ENCODE results near the gene DUSP21.
"Not testable (repeated sequence)": the region's sequence is repeated elsewhere in the genome, so short reads cannot be mapped to it uniquely, and the experiment has no call there.

Gene DUSP21

DNA sequence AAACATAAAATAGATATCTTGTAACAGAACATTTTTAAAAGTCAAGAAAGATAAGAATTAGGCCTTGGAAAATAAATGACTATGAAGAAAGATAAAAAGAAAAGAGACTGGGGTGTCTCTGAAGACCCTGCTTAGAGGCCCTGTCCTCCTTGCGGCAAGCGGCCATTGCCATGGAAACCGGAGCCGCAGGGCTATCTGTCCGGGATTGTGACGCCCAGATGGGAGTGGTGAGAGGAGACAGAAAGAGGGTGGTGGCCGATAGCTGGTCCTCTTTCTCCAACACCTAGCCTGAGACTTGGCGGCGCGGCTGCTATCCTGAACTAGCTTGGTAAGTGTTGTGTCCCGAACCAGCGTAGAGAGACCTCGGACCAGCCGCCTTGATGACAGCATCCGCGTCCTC lies at the start of gene DUSP21:
DUSP21 (plus strand) TSS at position 269 of the 400 bp plus-strand sequence; CDS start at position 381, 112 bp downstream.
- no peak for DNase-seq

DNA sequence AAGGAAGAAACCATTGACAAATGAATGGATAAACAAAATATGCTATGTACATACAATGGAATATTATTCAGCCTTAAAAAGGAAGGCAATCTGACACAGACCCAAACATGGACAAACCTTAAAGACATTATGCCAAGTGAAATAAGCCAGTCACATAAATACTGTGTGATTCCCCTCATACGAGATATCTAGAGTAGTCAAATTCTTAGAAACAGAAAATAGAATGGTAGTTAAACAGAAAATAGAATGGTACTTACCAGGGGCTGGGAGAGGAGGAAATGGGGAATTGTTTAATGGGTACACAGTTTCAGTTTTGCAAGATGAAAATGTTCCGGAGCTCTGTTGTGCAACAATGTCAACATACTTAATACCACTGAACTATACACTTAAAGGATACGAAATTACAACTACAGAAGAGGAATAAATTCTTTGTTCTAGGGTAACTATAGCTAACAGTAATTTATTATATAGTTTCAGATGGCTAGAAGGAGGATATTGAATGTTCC lies 47.8 kb upstream of the DUSP21 start:
- no peak for DNase-seq

DNA sequence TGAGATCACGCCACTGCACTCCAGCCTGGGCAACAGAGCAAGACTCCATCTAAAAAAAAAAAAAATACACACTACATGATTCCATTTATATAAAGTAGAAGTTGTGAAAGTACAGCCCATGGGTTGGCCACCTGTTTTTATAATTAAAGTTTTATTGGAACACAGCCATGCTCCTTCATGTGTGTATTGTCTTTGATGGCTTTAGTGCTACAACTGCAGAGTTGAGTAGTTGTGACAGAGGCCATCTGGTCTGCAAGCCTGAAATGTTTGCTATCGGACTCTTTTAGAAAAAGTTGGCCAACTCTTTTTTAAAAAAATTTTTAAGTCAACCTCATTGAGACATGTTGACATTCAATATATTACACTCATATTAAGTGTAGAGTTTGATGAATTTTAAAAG lies 41.2 kb upstream of the DUSP21 start:
- DNase-seq = no peak

DNA sequence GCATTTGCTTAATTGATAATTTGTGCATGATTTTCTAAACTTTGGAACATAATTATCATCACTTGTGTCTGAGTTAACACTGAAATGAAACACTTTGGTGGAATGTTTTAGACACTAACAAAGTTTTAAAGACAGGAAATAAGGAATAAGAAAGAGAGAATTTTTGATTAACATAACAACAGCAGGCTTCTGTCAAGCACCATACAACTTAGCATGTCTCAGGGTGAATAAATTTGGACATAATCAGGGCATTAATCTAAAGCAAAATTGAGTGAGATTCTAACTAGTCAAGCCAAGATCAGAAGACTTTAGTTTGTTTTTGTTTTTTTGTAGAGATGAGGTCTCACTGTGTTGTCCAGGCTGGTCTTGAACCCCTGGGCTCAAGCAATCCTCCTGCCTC lies 28.1 kb upstream of the DUSP21 start:
- no peak for DNase-seq

DNA sequence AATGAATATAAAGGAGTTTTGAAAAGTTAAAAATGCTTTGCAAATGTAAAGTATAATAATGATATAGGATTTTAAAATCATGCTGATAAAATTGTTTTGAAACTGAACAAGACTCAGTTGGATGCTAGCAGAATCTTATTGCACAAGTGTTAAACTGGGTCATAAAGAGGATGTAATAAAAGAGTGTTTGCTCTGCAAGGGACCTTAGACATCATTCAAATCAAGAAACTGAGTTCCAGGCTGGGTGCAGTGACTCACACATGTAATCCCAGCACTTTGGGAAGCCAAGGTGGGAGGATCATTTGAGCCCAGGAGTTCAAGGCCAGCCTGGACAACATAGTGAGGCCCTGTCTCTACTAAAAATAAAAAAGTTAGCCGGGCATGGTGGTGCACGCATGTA lies 27.5 kb upstream of the DUSP21 start:
- DNase-seq = no peak

DNA sequence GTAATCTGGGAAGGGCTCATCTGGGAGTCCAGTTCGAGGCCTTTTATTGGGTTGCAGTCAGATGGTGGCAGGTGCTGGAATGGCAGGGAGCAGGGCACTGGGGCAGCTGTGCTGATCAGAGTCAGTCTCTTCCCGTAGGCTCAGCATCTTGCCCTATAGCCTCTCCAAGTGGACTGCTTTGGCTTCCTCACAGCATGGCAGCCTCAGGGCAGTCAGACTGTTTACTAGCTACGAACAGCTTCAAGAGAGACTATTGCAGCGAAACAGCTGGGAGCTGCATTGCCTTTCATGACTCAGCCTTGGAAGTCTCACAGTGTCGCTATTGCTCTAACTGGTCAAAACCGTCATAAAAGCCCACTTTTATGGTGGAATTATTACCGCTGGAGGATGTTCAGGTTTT lies 26.8 kb upstream of the DUSP21 start:
- no peak for DNase-seq

DNA sequence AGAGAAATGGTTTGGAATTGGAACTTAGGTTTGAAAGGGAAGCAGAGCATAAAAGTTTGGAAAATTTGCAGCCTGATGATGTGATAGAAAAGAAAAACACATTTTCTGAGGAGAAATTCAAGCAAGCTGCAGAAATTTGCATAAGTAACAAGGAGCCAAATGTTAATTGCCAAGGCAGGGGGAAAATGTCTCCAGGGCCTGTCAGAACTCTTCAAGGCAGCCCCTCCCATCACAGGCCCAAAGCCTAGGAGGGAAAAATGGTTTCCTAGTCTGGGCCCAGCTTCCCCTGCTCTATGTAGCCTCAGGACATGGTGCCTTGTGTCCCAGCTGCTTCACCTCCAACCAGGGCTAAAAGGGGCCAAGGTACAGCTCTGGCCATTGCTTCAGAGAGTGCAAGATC lies 21.2 kb upstream of the DUSP21 start:
- DNase-seq = no peak

DNA sequence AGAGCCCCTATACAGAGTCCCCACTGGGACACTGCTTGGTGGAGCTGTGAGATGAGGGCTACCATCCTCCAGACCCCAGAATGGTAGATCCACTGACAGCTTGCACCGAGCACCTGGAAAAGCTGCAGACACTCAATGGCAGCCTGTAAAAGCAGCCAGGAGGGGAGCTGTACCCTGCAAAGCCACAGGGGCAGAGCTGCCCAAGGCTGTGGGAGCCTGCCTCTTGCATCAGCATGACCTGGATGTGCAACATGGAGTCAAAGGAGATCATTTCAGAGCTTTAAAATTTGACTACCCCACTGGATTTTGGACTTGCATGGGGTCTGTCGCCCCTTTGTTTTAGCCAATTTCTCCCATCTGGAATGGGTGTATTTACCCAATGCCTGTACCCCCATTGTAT lies 20.6 kb upstream of the DUSP21 start:
- DNase-seq = not testable (repeated sequence)

DNA sequence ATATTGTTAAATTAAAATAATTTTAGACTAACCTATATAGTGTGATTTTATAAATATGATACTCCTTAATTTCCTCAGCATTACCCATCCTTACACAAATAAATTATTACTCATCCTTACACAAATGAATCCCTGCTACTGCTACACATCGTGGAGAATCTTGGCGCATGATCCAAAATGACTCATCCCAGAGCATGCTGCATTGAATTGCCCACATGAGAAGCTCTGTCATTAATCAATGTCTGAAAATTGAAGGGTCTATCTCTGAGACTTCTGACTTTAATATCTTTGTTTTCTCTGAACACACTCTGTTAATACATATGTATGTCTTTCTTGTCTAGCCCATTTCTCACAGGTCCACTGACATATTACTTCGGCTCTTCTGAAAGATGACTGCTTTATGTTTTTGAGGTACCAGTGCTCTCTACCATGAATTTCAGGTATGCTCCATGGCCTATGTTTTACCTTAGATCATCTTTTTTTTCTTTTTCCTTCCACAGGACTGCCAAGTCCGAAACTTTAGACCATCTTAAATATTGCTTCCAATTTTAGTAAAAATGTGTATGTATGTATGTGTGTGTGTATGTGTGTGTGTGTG lies 15.7 kb upstream of the DUSP21 start:
- DNase-seq = no peak

DNA sequence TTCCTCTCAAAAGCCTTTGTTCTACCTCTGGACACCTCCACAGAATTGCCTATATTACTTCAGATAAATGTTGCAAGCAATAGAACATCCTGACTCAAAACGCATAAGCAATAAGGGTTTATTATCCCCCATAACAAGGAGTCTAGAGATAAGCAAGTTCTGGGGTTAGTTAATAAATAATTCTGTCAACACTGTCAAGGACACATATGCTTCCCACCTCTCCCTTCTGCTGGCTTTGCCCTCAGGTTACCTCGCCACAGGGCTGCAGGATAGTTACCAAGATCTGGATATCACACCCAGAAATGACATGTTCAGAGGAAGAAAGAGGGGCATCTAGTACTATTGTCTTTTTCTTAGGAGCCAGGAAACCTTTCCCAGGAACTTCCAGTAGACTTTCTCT lies 14.0 kb upstream of the DUSP21 start:
- no peak for DNase-seq

DNA sequence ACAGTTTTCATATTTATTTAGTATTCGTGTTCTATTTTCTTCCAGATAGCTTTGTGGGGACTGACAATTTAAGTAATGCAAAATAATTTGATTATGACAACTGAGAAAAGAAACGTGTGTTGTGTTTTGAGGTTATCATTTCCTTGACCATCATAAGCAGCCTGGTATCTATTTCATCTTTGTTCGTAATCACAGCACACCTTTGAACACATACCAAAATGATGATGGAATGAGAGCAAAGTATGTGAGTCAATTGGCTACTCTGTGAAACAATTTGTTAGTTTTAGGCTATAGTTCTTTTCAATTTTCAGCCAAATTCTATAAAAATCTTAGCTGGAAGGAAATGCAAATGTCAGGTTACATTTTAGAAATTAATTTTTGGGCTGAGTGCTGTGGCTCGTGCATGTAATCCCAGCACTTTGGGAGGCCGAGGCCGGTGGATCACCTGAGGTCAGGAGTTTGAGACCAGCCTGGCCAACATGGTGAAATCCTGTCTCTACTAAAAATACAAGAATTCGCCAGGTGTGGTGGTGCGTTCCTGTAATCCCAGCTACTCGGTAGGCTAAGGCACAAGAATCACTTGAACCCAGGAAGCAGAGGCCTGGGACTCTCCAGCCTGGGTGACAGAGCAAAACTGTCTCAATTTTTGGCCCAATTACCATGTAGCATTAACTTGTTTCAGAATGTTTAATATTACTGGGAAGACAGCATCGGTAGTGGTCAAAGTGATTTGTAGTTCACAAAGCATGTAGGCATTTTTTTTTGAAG lies 1.1 kb upstream of the DUSP21 start:
- no peak for DNase-seq

DNA sequence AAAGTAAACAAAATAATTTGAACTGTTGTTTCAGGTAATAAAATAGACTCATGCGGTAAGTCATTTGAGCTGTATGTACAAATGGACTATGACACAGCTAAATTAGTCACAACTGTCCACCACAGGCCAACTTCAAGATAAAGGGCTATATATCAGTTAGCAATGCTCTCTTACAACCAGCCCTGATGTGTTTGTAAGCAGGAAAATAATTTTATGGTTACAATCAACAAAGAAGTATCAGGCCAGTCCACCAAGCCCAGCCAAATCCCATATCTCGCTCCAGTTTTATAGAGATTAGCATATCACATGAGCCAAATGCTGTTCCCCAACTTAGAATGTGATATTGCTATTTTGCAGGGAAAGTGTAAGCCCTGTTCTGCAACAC lies 511 bp upstream of the DUSP21 start:
- DNase-seq = no peak

DNA sequence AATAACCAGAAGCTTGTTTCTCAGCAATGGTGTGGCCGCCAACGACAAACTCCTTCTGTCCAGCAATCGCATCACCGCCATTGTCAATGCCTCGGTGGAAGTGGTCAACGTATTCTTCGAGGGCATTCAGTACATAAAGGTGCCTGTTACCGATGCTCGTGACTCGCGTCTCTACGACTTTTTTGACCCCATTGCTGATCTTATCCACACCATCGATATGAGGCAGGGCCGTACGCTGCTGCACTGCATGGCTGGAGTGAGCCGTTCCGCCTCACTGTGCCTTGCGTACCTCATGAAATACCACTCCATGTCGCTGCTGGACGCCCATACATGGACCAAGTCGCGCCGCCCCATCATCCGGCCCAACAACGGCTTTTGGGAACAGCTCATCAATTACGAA lies 383 bp downstream of the DUSP21 start:
- DNase-seq = no peak

DNA sequence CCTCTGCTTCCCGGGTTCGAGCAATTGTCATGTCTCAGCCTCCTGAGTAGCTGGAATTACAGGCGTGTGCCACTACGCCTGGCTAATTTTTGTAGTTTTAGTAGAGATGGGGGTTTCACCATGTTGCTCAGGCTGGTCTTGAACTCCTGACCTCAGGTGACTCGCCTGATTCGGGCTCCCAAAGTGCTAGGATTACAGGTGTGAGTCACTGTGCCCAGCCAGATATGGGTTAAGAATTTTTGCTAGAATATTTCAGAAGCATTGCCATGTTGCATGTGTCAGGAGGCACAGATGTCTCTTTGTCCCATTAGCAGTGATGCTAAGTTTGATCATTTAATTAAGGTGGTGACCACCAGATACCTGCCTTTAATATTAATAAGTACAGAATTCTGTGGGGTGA lies 7.1 kb downstream of the DUSP21 start:
- DNase-seq = not testable (repeated sequence)

DNA sequence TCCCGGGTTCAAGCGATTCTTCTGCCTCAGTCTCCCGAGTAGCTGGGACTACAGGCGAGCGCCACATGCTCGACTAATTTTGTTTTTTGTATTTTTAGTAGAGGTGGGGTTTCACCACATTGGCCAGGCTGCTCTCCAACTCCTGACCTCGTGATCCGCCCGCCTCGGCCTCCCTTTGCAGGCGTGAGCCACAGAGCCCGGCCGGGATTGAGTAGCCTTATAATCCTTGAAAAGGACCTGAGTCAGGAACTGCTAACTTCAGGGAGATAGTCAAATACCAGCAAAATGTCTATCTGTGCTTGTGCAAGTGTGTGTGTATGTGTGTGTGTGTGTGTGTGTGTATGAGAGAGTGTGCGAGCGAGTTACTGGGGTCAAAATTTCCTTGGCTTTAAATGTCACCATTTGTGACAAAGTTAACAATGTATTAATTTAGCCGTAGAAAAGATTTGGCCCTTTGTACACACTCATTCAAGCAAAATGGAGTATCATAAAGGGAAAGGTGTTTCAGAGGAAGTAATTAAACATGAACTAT lies 27.4 kb downstream of the DUSP21 start:
- DNase-seq = no peak

DNA sequence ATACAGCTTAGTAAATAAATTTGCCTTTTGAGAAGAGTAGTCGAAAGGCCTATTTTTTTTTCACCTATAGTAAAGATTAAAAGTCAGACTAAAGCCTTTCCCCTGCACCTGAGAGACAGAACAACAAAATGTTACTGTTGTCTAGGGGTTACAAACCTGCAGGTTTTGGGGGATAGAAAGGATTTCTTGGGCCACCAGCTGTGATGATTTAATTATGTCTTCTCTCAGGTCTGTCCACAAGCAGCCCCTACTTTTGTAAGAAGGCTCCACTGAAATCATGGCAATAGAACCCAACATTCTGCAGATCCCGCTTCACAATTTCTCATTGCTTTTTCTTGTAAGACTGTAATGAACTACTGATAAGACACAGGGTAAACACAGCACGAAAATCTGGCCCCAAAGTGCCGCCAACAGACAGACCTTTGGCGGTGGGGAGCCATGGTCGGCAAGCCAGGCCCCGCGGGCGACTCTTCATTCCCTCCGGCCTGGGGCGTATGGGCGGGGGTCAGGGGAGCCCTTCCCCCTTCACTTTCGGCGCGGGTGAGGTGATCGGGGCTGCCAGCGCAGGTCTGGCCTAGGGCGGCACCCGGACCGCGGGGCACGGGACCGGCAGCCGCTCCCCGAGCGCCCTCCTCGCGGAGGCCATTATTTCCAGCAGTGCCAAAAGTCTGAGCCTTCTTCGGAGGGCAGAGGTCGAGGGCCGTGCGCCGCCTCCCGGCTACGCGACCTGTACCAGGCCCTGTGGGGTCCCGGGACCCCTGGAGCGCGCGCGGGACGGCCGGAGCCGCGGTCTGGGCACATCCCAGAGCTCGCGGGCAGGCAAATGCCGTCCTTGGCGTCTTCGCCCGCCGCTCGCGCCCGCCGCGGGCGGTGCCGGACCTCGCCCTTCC lies 28.4 kb downstream of the DUSP21 start:
- DNase-seq = peak; percentile 56

DNA sequence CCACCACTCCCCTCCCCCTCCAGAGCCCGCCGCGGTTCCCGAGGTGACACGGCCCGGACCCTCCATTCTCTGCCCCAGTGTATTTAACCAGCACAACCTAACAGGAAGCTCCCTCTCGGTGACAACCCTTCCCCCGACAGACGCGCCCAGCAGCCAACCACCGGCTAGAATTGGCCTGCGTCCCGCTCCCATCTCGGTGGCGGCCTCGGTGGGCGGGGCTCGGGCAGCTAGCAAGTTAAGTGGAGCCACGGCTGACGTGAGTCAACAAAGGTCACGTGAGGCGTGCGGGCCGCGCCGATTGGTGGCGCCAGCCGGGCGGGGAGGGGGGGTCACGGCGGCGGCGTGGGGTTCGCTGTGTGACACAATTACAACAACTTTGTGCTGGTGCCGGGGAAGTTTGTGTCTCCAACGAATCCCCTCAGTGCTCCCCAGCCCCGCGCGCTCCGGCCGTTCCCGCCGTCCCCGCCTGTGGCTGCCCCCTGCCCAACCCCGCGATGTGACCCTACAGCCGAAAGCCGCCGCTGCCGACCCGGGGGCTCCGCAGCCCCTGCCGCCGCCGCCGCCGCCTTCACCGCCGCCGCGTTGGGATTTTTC lies 29.1 kb downstream of the DUSP21 start, which contains the start of gene KDM6A:
KDM6A (plus strand) TSS at position 368 of the 594 bp plus-strand sequence. CDS start 364 bp downstream, outside the sequence.
- DNase-seq = peak; percentile 95

DNA sequence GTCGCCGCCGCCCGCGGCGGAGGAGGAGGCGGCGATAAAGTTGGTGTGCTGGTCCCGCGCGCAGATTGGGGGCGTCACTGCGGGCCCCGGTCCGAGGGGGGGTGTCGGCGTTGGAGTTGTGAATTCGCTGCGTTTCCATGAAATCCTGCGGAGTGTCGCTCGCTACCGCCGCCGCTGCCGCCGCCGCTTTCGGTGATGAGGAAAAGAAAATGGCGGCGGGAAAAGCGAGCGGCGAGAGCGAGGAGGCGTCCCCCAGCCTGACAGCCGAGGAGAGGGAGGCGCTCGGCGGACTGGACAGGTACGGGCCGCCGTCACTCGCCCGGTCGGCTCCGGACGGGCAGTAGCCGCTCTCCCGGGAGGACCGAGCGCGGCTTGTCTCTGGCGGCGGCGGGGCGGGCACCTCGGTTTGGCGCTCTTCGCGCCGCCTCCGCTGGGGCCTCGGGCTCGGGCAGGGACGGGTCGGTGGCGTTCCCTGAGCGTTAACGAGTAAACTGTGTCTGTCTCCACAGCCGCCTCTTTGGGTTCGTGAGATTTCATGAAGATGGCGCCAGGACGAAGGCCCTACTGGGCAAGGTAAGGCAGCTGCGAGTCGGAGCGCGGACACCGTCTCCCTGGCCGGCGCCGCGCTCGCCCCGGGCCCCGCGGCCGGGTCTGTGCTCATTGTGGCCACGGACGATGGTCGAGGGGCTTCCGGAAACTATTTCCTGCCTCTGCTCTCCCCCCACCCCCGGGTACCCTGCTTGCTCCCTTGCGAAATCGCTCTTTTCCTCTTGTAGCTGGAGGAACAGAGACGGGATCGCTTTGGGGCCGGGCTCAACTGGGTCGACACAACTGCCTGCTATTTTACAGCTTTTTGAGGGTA lies 29.8 kb downstream of the DUSP21 start:
- DNase-seq = peak; percentile 66

DNA sequence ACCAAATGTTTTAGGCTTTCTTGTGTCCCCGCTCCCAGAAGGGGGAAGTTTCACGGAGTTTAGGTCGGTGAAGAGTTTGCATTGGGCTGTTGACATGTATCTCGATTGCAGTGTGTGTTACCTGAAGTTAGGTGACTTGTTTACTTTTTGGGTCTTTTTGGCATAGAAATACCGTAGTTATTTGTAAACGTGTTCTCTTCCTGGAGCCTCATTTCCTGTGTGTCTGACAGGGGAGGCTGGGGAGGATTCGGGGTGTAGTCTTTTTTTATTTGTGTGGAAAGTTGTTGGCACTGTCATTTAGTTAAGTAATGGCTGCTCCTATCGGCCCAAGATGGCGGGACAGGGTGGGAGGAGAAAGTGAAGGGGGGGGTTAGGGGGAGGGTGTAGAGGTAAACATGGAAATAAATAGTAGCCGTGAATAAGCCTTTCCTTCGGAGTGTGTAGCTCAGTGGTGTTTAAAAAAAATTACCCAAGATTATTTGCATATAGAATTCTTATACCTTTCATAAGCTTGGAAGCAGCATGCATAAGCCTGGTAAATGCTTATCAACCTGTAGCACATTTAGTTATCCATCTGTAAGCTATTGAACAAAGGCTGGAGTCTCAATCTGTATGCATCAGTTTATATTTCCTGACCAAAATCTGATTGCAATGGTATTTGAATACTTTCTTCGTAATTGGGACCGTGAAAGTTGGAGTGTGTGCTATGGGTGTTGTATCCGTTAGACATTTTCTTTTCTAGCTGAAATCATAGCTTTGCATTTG lies 30.8 kb downstream of the DUSP21 start:
- no peak for DNase-seq

DNA sequence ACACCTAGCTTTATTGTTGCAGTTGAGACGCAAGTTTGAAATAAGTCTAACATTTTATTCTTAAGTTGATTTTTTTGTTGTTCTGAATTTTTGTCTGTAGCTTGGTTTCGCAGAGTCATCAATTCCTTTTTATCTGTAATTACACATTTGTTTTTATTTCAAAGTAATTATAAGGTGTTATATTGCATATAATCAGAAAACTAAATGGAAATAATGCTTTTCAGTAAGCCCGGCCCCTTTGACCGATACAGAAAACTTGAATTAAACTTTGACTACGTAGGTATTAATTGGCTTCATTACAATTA lies 31.3 kb downstream of the DUSP21 start:
- DNase-seq = no peak

DNA sequence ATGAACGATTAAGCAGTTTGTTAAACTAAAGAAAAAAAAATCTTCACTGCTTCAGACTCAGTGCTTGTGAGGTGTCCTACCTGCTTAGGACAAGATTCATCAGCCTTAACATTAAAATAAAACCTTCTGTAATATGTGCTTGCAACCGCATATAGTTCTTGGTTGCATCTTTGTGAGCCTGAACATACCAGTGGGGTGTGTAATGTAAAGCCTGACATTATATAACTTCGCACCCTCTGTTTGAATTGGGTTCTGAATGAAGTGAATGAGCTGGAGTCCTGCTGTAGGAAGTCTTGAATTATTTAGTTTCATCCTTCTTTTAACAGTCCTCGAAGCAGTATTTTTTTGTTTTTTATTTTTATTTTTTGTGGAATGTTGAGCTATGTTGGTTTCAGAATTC lies 32.3 kb downstream of the DUSP21 start:
- no peak for DNase-seq

Measured in right forelimb (tissue), 1 donor.